GM18520 (cell line): Measurements from ENCODE around the gene UBE2E3.
A peak's percentile ranks its signal among the peaks of the same experiment; 100 is the strongest.

Experiments used
- ATAC-seq: cut with Tn5 transposase; IDR thresholded peaks from one replicate; pipeline ENCODE4 v1.9.1; 2021; ENCODE audit not compliant: unreplicated experiment

Gene UBE2E3

DNA sequence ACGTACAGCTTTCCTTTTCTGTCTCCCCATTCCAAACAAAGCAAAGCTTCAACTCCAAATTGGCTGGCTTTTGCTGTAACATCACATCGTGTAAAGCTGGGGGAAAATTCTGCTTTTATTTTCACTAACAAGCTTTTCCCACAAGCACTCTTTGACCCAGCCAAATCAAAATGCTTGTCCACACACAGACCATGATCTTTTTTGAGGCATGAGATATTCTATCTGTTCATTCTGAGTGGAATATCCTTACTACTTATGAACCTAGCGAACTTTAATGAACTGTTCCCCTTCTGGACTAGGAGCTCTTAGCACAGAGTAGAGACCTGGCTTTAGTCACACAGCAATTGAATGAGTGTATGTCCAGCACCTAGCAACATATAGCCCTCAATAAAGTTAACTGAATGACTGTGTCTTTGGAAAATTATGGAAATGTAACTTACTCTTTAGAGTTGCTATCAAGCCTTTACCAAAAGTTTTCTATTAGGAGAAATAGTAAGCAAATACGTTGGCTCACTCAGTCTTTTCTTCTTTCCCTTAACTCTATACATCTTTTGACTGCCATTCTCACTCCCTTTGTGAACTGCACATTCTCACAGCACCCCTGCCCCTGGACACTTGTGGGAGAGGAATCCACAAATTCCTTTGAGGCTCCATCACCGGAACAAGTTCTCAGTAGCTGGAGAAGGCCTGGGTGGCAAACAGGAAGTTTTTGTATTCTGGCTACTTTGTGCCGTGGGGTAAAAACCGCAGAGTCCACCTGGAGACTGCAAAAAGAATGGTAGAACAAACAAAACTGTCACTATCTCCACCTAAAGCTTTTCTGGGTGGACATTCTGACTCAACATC lies 1.3 kb upstream of the UBE2E3 start:
- ATAC-seq: no peak

DNA sequence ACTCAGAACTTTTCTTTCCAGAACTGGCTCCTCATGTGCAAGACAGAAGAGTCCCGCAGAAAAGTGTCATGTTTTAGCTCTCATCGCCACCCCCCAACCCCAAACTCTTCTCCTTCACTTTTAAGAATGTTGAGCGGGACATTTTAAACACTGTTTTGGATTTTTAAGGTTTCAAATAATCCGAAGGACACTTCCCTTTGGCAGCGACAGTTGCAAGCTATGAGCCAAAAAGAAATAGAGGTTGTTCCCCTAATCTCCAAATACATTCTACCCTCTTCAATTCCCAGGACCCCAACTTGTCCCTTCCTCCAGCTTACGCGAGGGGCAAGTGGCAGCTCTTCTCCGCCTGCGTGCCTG lies 678 bp upstream of the UBE2E3 start:
- no peak for ATAC-seq

DNA sequence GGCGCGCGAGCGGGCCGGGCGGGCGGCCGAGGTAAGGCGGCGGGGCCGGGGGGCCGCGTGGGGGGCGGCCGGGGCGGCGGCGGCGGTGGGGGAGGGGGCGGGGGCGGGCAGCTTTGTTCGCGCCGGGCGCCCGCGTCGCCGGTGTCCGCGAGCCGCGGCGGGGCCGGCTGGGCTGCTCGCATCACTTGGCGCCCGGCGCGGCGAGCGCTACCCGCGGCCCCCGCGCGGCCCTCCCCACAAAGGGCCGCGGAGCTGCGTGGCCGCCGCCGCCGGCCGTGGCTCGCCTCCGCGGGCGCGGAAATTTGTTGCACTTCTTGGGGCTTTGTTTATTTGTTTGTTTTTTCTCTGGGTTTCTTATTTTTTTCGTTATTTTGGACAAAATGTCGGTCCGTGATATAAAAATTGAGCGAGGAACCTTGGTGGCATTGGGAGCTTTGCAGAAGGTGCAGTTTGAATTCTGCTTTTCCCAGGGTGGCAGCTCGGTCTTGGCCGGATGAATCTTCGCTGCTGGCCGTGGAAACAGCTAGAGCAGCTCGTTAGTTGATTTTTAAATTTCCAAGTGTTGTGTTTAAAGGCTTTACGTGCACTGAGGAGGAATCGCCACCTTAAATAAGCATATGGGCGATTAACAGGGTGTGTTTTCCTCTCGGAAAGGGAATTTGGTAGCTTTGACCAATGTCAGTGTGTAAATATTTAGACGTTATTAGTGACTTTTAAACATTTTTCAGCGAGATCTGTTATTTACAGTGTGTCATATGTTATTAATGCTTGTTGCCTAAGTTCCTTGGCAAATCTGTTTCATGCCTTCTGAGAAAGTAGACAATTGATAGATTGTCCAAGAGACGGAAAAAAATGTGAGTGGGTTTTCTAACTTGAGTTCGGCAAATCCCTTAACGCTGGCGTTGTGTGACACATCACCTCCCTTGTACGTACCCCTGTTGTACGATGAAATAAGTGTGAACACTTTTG lies 822 bp downstream of the UBE2E3 start:
- no peak for ATAC-seq

DNA sequence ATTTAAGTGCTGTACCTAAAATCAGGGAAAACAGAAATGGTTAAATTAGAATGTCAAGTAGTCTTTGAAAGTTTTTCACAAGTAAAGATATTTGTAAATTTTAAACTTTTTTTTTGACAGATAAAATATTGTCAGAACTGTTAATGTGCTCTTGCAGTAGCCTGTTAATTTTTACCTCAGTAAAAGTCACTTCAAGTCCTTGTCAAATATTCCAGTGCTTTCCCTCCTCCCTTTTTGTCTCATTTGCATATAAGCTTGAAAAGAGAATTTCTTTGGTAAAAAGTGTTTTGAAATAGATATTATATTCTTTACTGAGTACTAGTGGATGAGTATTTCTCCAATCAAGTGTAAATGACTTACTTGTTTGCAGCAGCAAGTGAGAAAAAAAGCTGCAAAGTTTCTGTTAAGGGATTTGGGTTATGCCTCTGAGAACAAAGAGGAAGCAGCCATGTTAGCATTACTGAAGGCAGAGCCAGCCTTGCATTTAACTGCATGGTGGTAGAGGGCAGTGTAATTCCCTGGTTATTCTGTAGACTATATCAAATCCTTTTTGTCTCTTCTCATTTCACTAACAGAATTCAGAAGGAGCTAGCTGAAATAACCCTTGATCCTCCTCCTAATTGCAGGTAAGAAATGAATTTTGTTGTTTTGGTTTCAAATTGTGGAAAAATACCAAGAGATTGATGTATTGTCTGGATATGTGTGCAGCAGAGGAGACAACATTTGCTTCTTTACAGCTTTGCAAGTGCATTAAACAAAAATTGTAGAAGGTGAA lies 3.2 kb downstream of the UBE2E3 start:
- no peak for ATAC-seq

DNA sequence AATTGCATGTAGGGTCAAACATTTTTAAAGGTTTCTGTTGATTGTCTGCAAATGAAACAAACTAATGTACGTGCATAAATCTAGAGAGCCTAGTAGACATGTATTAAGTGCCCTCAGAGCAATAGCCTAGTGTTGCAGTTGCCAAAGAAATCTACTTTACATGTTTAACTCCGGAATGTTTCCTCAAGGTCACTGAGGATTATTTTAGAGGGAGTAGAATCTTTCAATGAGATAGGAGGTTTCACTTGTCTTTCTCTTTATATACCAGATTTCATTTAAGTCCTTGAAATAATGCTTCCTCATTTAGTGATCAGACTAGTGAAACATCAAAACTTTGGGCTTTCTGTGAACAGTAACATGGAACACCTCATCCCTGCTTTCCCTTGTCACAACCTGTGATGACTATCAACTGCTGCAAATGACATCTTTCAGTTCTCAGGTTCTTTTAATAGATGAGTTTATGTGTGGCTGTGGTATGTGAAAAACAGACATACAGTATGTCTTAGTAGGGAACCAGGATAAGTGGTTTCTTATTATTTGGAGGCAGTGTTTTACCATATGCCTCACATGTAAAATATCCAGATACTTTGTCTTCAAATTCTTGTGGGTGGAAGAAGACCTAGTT lies 5.5 kb downstream of the UBE2E3 start:
- ATAC-seq: no peak

DNA sequence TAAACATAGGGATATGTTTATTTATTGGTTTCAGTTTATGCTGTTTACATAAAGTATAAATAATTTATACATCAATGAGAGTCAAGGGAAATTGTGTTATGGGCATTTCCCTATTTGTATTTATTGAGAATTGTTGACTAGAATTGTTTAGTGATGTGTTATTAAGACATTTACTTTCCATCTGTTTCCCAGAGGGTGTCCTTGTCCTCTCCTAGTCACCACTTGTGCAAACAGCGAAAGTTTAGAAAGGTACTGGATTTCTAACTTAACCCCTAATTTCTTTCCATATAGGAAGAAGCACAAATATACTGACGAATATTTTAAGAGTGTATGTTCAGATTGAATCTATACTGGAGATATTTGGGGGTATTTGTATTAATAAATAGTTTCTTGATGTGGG lies 6.7 kb downstream of the UBE2E3 start:
- ATAC-seq: no peak

DNA sequence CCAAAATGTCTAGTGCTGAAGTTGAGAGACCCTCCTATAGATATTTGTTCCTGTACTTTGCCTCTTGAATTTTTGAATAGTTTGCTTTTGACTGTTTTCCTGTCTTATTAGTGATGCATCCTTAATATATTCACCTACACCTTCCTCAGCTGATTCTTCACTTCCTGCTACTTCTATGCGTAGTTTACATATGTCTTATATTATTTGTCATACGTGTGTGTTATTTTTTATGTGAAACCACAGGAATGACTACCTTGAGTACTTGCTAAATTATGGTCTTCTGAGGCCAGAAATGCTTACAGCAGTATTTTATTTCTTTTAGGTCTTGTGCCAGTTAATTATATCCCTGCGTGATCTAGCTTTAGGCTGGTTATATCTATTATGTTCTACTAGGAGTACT lies 9.9 kb downstream of the UBE2E3 start:
- ATAC-seq: no peak

DNA sequence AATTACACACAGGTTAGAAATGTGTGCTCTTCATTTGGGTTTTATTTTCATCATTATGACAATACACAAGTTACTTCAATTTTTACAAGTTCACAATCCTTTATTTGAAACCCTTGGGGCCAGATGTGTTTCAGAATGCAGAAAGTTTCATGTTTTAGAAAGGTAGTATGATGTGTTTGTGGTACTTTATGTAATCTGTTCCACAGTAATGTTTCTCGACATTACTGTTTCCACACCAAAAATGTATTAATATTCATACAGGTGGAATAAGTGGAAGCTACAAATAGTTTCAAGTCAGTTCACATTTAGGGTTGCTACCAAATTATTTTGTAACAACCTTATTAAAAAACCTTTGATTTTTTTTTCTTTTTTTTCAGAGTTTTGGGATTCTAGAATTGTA lies 10.4 kb downstream of the UBE2E3 start:
- ATAC-seq: no peak

DNA sequence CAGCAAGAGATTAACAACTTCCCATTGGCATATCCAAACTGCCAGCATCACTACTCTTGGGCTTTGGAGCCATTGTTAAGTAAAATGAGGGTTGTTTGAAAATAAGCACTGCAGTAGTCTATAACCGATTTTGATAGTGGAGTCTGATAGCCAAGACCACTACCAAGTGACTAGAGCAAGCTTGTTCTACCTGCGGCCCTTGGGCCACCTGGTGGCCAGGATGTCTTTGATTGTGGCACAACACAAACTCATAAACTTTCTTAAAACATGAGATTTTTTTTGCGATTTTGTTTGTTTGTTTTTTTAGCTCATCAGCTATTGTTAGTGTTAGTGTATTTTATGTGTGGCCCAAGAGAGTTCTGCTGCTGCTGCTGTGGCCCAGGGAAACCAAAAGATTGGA lies 11.0 kb downstream of the UBE2E3 start:
- no peak for ATAC-seq

DNA sequence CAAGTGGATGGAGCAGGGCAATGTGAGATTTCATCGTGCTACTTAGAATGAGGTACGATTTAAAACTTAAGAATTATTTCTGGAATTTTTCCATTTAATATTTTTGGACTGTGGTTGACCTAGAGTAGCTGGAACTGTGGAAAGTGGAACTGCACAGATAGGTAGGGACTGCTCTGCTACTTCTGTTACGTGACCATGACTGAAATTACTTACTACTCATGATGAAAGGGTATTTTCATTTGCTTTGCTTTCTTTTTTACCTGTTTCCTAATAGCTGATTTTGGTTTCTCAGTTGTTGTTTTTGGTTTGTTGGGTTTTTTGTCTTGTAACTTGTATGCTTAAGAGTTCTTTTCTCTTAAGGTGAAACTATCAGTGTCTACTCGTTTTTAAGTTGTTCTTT lies 11.4 kb downstream of the UBE2E3 start:
- peak; percentile 69 for ATAC-seq

DNA sequence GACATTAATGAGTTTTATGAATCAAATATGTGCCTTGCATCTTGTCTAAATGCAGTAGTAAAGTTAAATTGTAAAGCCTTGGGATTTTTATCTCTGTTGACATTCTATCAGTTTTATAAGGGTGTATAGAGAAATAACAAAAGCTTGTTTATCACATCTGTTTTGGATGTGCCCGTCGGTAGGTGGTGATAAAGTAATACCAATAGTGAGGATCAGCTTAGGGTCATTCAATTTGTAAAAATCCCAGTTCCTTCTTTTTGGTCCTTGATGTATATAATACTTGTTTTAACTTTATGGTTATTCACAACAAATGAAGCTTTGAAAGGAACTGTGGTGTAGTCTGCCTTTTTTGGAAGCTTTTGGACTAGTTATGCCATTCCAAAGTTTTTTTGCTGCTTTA lies 12.6 kb downstream of the UBE2E3 start:
- ATAC-seq: no peak

DNA sequence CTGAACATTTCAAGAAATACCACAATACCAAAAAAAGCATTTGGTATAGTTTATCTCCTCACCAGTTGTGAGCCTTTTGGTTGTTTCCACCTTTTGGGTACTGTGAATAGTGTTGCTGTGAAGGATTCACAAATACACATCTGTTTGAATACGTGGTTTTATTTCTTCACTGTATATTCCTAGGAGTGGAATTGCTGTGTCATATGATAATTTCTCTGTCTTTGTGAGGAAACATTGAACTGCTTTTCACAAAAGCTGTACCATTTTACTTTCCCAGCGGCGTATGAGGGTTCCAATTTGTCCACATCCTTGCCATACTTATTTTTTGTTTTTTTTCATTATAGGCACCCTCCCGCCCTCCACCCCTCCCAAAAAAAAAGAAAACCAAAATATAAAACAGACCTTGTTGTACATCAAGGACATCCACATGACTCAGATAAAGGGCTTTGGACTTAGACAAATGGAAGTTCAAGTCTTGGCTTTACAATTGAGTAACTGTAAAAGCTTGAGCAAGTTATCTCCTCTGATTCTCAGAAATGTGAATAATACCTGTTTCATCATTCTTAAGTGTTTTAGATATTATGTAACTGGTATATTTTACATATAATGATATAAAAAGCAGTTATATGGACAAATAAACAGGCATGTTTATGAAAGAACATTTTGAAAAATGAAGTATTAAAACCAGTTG lies 19.0 kb downstream of the UBE2E3 start:
- no peak for ATAC-seq

DNA sequence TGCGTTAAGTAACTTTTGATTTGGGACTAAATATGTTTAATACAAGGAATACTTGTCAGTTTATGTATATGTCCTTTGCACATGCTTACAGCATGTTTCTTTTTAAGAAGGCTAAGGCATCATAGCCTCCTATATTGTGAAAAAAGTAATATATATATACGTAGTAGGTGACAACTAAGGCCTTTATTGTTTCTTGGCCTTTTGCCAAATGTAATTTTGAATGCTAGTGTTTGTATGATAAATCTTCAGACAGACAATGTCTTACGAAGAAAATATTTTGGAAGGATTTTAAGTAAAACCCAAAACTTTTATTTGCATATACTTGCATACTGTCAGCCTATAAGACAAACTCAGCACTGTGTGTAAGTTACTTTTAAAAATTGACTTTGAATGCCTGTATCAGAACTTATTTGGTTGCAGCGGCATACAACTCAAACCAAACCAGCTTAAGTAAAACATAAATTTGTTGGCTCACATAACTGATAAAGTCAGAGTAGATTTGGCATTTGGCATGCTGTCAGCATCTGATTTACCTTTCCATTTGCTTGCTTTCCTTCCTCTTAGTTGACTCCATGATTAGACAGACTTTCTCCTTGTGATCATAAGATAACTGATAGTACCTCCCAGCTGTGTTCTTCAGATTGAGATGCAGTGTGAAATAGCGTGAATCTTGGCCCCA lies 24.4 kb downstream of the UBE2E3 start:
- no peak for ATAC-seq

DNA sequence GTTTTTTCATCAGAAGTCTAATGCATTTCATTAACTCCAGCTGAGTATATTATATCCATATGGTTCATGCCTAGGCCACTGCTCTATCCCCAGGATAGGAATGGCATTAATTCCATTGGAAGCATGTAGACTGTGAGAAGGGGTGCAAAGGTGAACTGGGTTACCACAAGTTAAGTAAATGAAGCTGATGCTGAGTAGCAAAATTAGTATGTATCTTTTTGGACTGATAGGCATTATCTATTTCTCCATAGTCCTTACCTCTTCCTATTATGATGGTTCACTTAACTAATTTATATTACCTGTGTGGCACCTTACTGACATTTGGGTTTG lies 24.9 kb downstream of the UBE2E3 start:
- ATAC-seq: no peak

DNA sequence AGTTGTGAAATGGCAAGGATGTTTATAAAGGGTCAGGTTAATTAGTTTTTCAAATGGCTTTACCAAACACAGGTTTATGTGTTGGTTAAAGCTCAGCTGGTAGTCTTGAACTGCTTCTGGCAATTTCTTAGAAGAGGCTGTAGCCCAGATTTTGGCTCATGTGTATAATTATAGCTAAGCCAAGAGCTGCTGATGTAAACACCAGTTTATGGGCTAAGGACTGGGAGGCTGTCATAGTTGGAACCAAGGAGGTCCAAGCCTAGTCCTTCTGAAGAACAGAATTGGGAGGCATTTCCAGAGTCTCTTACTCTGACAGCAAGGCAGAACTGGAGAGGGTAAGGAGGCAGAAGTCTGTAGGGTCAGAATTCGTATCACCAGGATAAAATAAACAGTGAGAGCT lies 25.4 kb downstream of the UBE2E3 start:
- ATAC-seq: no peak

DNA sequence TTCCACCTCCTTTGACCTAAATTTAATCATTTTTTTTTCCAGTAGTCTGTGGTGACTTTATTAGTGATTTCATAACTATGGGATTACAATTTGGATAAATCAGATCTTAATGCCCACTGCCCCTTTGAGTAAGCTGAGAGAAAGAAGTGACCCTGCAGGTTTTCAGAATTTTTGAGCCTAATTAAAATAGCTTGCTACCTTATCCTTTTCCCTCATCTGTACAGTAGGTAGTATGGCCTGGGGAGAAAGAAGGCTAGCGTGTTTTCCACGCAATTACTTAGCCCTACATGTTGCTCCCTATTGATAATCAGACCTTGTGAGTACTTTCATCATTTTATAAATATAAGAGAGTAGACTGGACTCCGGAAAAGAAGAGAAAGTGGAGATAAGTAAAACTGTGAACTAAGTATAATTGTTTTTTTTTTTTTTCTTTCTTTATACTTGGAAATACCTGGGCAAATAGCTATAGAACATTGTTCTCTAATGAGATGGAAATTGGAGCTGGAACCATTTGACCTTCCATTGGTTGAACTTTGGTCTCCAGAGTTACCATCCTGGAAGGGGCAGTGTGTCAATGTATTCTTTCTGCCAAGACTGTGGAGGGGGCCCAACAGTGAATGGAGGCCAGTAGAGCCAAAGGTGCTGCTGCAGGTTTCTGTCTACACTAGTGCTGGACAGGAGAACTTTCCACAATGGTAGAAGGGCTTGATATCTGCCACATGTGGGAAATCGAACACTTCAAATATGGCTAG lies 26.9 kb downstream of the UBE2E3 start:
- ATAC-seq: no peak

DNA sequence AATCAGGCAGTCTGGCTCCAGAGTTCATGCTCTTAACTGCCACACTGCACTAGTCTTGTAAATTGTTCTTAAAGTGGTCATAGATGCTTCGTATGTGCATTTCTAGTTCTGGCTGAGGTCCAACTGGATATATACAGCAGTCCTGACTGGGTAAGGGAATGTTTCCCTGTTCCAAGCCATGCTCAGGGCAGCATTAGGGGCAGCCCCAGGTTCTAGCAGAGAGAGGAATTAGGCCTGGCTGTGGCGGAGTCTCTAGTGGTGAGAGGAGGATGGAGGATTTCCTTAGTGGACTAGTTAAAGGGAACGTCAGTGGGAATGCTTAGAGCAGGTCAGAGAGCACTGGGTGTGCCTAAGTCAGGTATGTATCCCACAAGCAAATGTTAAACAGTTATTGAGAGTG lies 28.0 kb downstream of the UBE2E3 start:
- no peak for ATAC-seq

DNA sequence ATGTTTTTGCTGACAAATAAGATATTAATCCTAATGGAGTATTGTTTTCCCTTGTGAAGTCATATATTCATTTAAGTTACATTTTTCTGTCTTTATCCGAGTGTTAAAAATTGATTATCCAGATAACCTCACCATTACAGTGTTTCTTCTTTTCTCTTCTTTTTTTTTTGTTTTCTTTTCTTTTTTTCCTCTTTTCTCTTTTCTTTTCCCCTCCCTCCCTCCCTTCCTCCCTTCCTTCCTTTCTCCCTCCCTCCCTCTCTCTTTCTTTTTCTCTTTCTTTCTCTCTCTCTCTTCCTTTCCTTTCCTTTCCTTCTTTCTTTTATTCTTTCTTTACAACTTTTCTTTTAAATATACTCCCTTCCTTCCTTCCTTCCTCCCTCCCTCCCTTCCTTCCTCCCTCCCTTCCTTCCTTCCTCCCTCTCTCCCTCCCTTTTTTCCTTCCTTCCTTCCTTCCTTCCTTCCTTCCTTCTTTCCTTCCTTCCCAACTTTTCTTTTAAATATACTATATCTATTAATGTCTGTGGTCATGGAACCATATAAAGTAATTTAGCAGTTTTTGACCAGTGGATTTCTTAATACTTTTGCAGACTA lies 40.9 kb downstream of the UBE2E3 start:
- no peak for ATAC-seq

DNA sequence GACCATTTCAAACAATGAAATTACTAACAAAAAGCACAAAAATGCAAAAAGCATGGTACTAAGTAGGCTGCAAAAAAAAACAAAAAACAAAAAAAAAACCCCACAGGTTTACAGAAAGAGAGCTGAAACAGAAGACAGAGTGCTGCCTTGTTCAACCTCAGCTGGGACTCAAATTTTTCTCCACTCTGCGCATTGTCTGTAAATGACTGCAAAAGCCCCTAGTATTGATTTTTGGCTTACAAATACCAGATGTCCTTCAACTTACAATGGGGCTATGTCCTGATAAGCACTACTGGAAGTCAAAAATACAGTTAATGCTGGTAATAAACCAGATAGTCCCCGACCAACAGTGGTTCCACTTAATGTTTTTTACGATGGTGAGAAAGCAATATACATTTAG lies 42.2 kb downstream of the UBE2E3 start:
- ATAC-seq: no peak
